ENCODE data around the gene GRM7. TPM values are rescaled to one million over a fixed set of nuclear protein-coding genes. Genes with fewer than 3 reads are reported as not detected.

Gene GRM7
- total and polyA plus RNA-seq, 2 donors (not counting 1 experiment from before 2014, with no cell fraction given): not detected

- Histone ChIP-seq H3K4me2 (ENCODE audit: extremely low read depth, insufficient read depth, low read length) (no peak overlapping the region), H3K79me2 (ENCODE audit: control insufficient read depth, insufficient read depth, low read length) (no peaks in the 10 kb centered on the region), H3K9ac (ENCODE audit: insufficient read depth, low read length) (no peak overlapping the region), H3K27ac (ENCODE audit: insufficient read depth, low read length) (no peak overlapping the region), H3K4me1 (ENCODE audit: control insufficient read depth, extremely low read depth, insufficient read depth, low read length) (no peaks in the 10 kb centered on the region), H3K27me3 (ENCODE audit: control insufficient read depth, insufficient read depth, low read length) (no peaks in the 10 kb centered on the region), H3K9me3 (ENCODE audit: control insufficient read depth, insufficient read depth, low read depth, low read length) (no peaks in the 10 kb centered on the region), H3K4me3 (replicated peaks in 1 of 4; ENCODE audit: control extremely low read depth in 1 of 4, insufficient read depth in 1 of 4, low read depth in 3 of 4, low read length in 4 of 4) (no peak overlapping the region), H3K36me3 (ENCODE audit: control insufficient read depth, insufficient read depth, low read length) (no peaks in the 10 kb centered on the region), H2AFZ (ENCODE audit: low read length) (no peak overlapping the region), H4K20me1 (ENCODE audit: control insufficient read depth, extremely low read depth, insufficient read depth, low read length) (no peaks in the 10 kb centered on the region)
- DNase-seq (ENCODE audit: low read depth in 2 of 2): no peak
- TF ChIP-seq CTCF (conservative IDR thresholded peaks at IDR 0.05 in 1 of 2, IDR thresholded peaks at IDR 0.05 in 1 of 2; ENCODE audit: low read depth in 1 of 2, low read length in 2 of 2): no peak
- TF ChIP-seq EZH2 (IDR thresholded peaks at IDR 0.05; ENCODE audit: low read length, missing control alignments): no peak
These were observed 575.6 kb downstream of the GRM7 start for GRCh38 chr3:7436542-7436941.

DNA sequence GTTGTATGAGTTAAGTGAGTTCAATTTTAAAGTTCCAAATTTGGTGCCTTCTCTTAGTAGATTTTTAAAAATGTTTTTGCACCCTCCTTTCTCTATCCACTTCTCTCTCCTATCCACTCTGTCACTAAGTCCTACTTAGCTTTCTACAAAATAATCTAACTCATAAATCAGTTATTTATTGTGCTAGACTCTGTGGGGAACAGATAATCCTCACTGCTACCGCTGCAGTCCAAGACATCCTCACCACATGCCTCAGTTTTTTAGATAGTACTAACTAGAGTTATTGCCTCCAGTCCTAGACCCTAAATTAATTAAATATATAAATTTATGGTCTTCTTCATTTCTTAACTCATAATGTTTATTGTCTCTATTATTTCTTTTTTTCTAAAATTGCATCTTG, 576.3 kb downstream of the GRM7 start:
- Histone ChIP-seq H2AFZ (ENCODE audit: low read length) (no peak overlapping the region), H3K4me1 (ENCODE audit: control insufficient read depth, extremely low read depth, insufficient read depth, low read length) (no peaks in the 10 kb centered on the region), H3K9ac (ENCODE audit: insufficient read depth, low read length) (no peak overlapping the region), H3K4me3 (replicated peaks in 1 of 4; ENCODE audit: control extremely low read depth in 1 of 4, insufficient read depth in 1 of 4, low read depth in 3 of 4, low read length in 4 of 4) (no peak overlapping the region), H3K36me3 (ENCODE audit: control insufficient read depth, insufficient read depth, low read length) (no peaks in the 10 kb centered on the region), H4K20me1 (ENCODE audit: control insufficient read depth, extremely low read depth, insufficient read depth, low read length) (no peaks in the 10 kb centered on the region), H3K27ac (ENCODE audit: insufficient read depth, low read length) (no peak overlapping the region), H3K9me3 (ENCODE audit: control insufficient read depth, insufficient read depth, low read depth, low read length) (no peaks in the 10 kb centered on the region), H3K79me2 (ENCODE audit: control insufficient read depth, insufficient read depth, low read length) (no peaks in the 10 kb centered on the region), H3K27me3 (ENCODE audit: control insufficient read depth, insufficient read depth, low read length) (no peaks in the 10 kb centered on the region), H3K4me2 (ENCODE audit: extremely low read depth, insufficient read depth, low read length) (no peak overlapping the region)
- no peak for DNase-seq (ENCODE audit: low read depth in 2 of 2)
- no peak for TF ChIP-seq EZH2 (IDR thresholded peaks at IDR 0.05; ENCODE audit: low read length, missing control alignments)

GRCh38 chr3:7439101-7439680, 578.3 kb downstream of the GRM7 start:
- Histone ChIP-seq H3K79me2 (ENCODE audit: control insufficient read depth, insufficient read depth, low read length) (no peaks in the 10 kb centered on the region), H3K36me3 (ENCODE audit: control insufficient read depth, insufficient read depth, low read length) (no peaks in the 10 kb centered on the region), H3K4me3 (replicated peaks in 1 of 4; ENCODE audit: control extremely low read depth in 1 of 4, insufficient read depth in 1 of 4, low read depth in 3 of 4, low read length in 4 of 4) (no peak overlapping the region), H3K27ac (ENCODE audit: insufficient read depth, low read length) (no peak overlapping the region), H3K9me3 (ENCODE audit: control insufficient read depth, insufficient read depth, low read depth, low read length) (no peaks in the 10 kb centered on the region), H2AFZ (ENCODE audit: low read length) (no peak overlapping the region), H4K20me1 (ENCODE audit: control insufficient read depth, extremely low read depth, insufficient read depth, low read length) (no peaks in the 10 kb centered on the region), H3K4me1 (ENCODE audit: control insufficient read depth, extremely low read depth, insufficient read depth, low read length) (no peaks in the 10 kb centered on the region), H3K27me3 (ENCODE audit: control insufficient read depth, insufficient read depth, low read length) (no peaks in the 10 kb centered on the region), H3K4me2 (ENCODE audit: extremely low read depth, insufficient read depth, low read length) (no peak overlapping the region), H3K9ac (ENCODE audit: insufficient read depth, low read length) (no peak overlapping the region)
- no peak for DNase-seq (ENCODE audit: low read depth in 2 of 2)
- TF ChIP-seq EZH2 (IDR thresholded peaks at IDR 0.05; ENCODE audit: low read length, missing control alignments): no peak
- TF ChIP-seq CTCF (conservative IDR thresholded peaks at IDR 0.05 in 1 of 2, IDR thresholded peaks at IDR 0.05 in 1 of 2; ENCODE audit: low read depth in 1 of 2, low read length in 2 of 2): no peak
